K562 (cell line): ENCODE measurements around the gene FRMD3. TPM values are rescaled to one million over a fixed set of nuclear protein-coding genes. Genes with fewer than 3 reads are reported as not detected.

ENCODE experiments used
- ATAC-seq: fragments of 200-7000 bp; cut with Tn5 transposase; 3 replicates; pipeline ENCODE4 v1.9.1; 2020; ENCODE audit warnings: moderate library complexity
- BruUV-seq: library from RNA; stranded (reverse); fragments of 400-500 nt; replicated peaks from 2 replicates; lab custom pipeline; 2021; lab: Mats Ljungman, UMichigan
- CTCF ChIA-PET: fragments of 300-600 bp; formaldehyde crosslinking; extraction: SDS; loops from one replicate; lab custom pipeline; 2021; ENCODE audit warnings: low intra/inter-chr PET ratio; lab: Yijun Ruan, JAX
- POLR2A ChIA-PET: fragments of 300-600, 350-650 bp; sonication (Branson Sonifier 250); formaldehyde crosslinking; extraction: SDS; loops from one replicate; lab custom pipeline; 2021; ENCODE audit warnings: antibody characterized with exemption, inconsistent platforms; lab: Yijun Ruan, JAX
- DNase-seq, 4 experiments: peaks; one replicate each; pipeline versions ENCODE4 v3.0.0 to v3.0.0-alpha.2; 2011 to 2018; ENCODE audit warnings: low spot score in 3 of 4, mixed read lengths in 3 of 4; ENCODE audit errors: extremely low read depth in 1 of 4
- FAIRE-seq: peaks from 2 replicates; lab custom pipeline; 2011; peaks lifted over from hg19 to GRCh38; lab: Jason Lieb, UNC
- H2AFZ ChIP-seq: 2 replicates; pipeline ENCODE4 v1.6.0; 2011; ENCODE audit warnings: low read depth, low read length, control low read depth, inconsistent platforms
- H3K27ac ChIP-seq: fragments of 200-600 bp; 3 replicates; pipeline ENCODE4 v1.8.0; 2011; ENCODE audit warnings: low read depth, mild to moderate bottlenecking, control low read depth, inconsistent platforms, low read length, moderate library complexity, mixed read lengths; ENCODE audit errors: extremely low read depth
- H3K27me3 ChIP-seq, 2 experiments: fragments of 300-600 bp in 1 of 2; 2 replicates in 1 of 2; 3 replicates in 1 of 2; pipeline versions ENCODE4 v1.6.0 to v1.8.0; 2011; ENCODE audit warnings: inconsistent platforms in 2 of 2, low read length in 2 of 2, mild to moderate bottlenecking in 1 of 2, mixed read lengths in 1 of 2, moderate library complexity in 1 of 2; ENCODE audit not compliant: control insufficient read depth in 2 of 2, insufficient read depth in 2 of 2
- H3K36me3 ChIP-seq: fragments of 300-600 bp; 3 replicates; pipeline ENCODE4 v1.8.0; 2011; ENCODE audit warnings: mild to moderate bottlenecking, low read length, inconsistent platforms; ENCODE audit not compliant: control insufficient read depth, insufficient read depth
- H3K4me1 ChIP-seq, 2 experiments: fragments of 200-600 bp in 1 of 2; replicated peaks in 1 of 2; 2 replicates in 1 of 2; 3 replicates in 1 of 2; pipeline versions ENCODE4 v1.5.1 to v1.8.0; 2011; ENCODE audit warnings: inconsistent platforms in 2 of 2, low read length in 2 of 2, mild to moderate bottlenecking in 1 of 2, mixed read lengths in 1 of 2, moderate library complexity in 1 of 2; ENCODE audit not compliant: control insufficient read depth in 2 of 2, insufficient read depth in 2 of 2
- H3K4me2 ChIP-seq: 2 replicates; pipeline ENCODE4 v1.6.1; 2011; ENCODE audit warnings: low read length, control low read depth, inconsistent platforms, mixed read lengths; ENCODE audit not compliant: insufficient read depth
- H3K4me3 ChIP-seq: fragments of 200-600 bp; sonication (generic), shearing (Covaris generic); 2 replicates; pipeline ENCODE4 v1.5.1; 2016; ENCODE audit warnings: control low read depth, inconsistent platforms
- H3K79me2 ChIP-seq: fragments of 200-600 bp; 3 replicates; pipeline ENCODE4 v1.8.0; 2011; ENCODE audit warnings: low read length, inconsistent platforms; ENCODE audit not compliant: control insufficient read depth, insufficient read depth
- H3K9ac ChIP-seq, 2 experiments: 2 replicates each; pipeline versions ENCODE4 v1.6.0 to v1.6.1; 2011; ENCODE audit warnings: low read depth in 2 of 2, low read length in 2 of 2, control low read depth in 1 of 2, inconsistent platforms in 1 of 2, mild to moderate bottlenecking in 1 of 2, mixed read lengths in 1 of 2; ENCODE audit not compliant: insufficient read depth in 1 of 2
- H3K9me1 ChIP-seq: one replicate; pipeline ENCODE4 v1.6.0; 2011; ENCODE audit warnings: inconsistent platforms, mild to moderate bottlenecking, low read length, moderate library complexity; ENCODE audit not compliant: control insufficient read depth, insufficient read depth
- H3K9me3 ChIP-seq: replicated peaks from 2 replicates; pipeline ENCODE4 v1.5.1; 2011; ENCODE audit warnings: low read depth, low read length, inconsistent platforms; ENCODE audit not compliant: control insufficient read depth, insufficient read depth
- H4K20me1 ChIP-seq: replicated peaks from 2 replicates; pipeline ENCODE4 v1.6.1; 2011; ENCODE audit warnings: low read length, inconsistent platforms, mixed read lengths; ENCODE audit not compliant: control insufficient read depth, insufficient read depth
- CBX1 ChIP-seq: sonication (generic); IDR thresholded peaks from 2 replicates; pipeline ENCODE4 v1.6.1; 2016; ENCODE audit warnings: antibody characterized with exemption, low read depth, mild to moderate bottlenecking
- GATAD2A ChIP-seq: fragments of 450-650 bp; IDR thresholded peaks from 2 replicates; pipeline ENCODE4 v1.6.1; 2017
- HEY1 ChIP-seq: fragments of 250-450 bp; sonication (Bioruptor Pico); IDR thresholded peaks from 2 replicates; pipeline ENCODE4 v1.5.0; 2020; ENCODE audit warnings: mild to moderate bottlenecking, moderate library complexity, borderline replicate concordance
- RBBP5 ChIP-seq: fragments of 200-600 bp; sonication (generic); IDR thresholded peaks from 2 replicates; pipeline ENCODE4 v1.6.1; 2012; ENCODE audit warnings: borderline replicate concordance, mild to moderate bottlenecking, low read length, control low read depth, inconsistent platforms; ENCODE audit not compliant: insufficient read depth, poor library complexity, severe bottlenecking
- RFX1 ChIP-seq: fragments of 450-650 bp; IDR thresholded peaks from 2 replicates; pipeline ENCODE4 v1.6.1; 2016; ENCODE audit warnings: mild to moderate bottlenecking, moderate library complexity
- SAFB ChIP-seq: fragments of 200-400 bp; formaldehyde crosslinking; IDR thresholded peaks from 2 replicates; pipeline ENCODE4 v1.6.1; 2017; ENCODE audit warnings: low read depth, low read length, borderline replicate concordance
- SAP30 ChIP-seq: fragments of 200-600 bp; sonication (generic); IDR thresholded peaks from 2 replicates; pipeline ENCODE4 v1.6.1; 2012; ENCODE audit warnings: borderline replicate concordance, low read depth, mild to moderate bottlenecking, moderate library complexity, low read length, control low read depth, inconsistent platforms; ENCODE audit not compliant: insufficient read depth, poor library complexity, severe bottlenecking
- TFAM ChIP-seq: fragments of 250-450 bp; sonication (Bioruptor Pico); conservative IDR thresholded peaks from 2 replicates; pipeline ENCODE4 v1.5.0; 2021; ENCODE audit warnings: mild to moderate bottlenecking, moderate library complexity
- WGBS: fragments of 100-300 bp; shearing (Covaris generic); methylation state at CpG from one replicate; pipeline ENCODE4 v1.1.6; 2016; ENCODE audit warnings: low coverage, mixed read lengths; ENCODE audit not compliant: insufficient coverage; ENCODE audit errors: missing lambda C conversion rate; 5-methylcytosine and 5-hydroxymethylcytosine counted together
- in situ Hi-C: fragments of 300-500 bp; cut with MboI; formaldehyde crosslinking; loops from 4 replicates; pipeline ENCODE4 v1.15.0; 2018; ENCODE audit warnings: inconsistent platforms, mixed read lengths
- intact Hi-C: fragments of 100-400 bp; cut with micrococcal nuclease; formaldehyde crosslinking; loops from 2 replicates; pipeline ENCODE4 v1.14.2; 2022
- polyA plus RNA-seq, 8 experiments: library from polyadenylated mRNA; depleted of rRNA in 4 of 8; stranded (reverse) in 5 of 8; unstranded in 3 of 8; fragments of >200 nt; fragmentation: Nextera tagmentation in 2 of 8; fragmentation: Illumina TruSeq in 1 of 8; extraction: Ambion mirVana in 2 of 8; extraction: Trizol in 1 of 8; gene quantifications; 2 replicates each; pipeline versions ENCODE4 v1.2.1 to v1.2.3, GENCODE V29; 2011 to 2014; ENCODE audit warnings: inconsistent platforms in 1 of 8, missing spikeins in 1 of 8
- total RNA-seq, 7 experiments: library from RNA; depleted of rRNA in 6 of 7; stranded (reverse); fragments of >200 nt in 6 of 7; fragmentation: Illumina TruSeq in 2 of 7; extraction: Trizol in 2 of 7; gene quantifications; 2 replicates each; pipeline versions ENCODE4 v1.2.1 to v1.2.3, GENCODE V29; 2011 to 2021; ENCODE audit warnings: low replicate concordance in 1 of 7

FRMD3 gene
- total and polyA plus RNA-seq, 9 of the 15 experiments (the other 6 are each of a cell fraction or from before 2014, with no cell fraction given) = 0.09 to 0.51 (median 0.21) TPM

DNA sequence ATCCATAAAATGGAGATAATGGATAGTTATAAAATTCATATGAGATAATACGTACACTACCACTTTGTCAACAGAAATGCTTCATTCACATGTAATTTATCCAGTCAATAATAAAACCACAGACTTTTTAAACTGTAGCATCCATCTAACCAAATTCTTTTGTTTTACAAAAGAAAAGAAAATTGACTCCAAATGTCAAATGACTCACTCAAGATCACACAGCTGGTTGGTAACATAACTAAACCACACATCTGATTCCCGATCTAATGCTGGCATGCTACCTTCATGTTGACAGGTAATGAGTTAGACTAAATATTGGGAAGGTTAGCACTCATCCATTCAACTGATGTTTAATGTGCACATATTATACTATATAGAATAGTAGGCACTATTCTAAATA, 4.9 kb downstream of the FRMD3 start:
- H3K79me2 ChIP-seq = no peaks in the 10 kb centered on the region
- 0% methylated on average over 2 of the region's 2 CpGs for WGBS
- no peak overlapping the region for H3K4me2 ChIP-seq
- CTCF ChIA-PET = no interaction called here
- POLR2A ChIA-PET = no interaction called here
- DNase-seq (no peak), ATAC-seq (no peak)
- no peaks in the 10 kb centered on the region for H4K20me1 ChIP-seq
- H3K27ac ChIP-seq = no peak overlapping the region
- no peaks in the 10 kb centered on the region for H3K27me3 ChIP-seq
- no peak overlapping the region for H2AFZ ChIP-seq
- BruUV-seq = no TSS peak
- no peak overlapping the region for H3K9ac ChIP-seq
- intact Hi-C loops = no loop called here
- H3K9me3 ChIP-seq = no peaks in the 10 kb centered on the region
- no peaks in the 10 kb centered on the region for H3K9me1 ChIP-seq
- no peak overlapping the region for H3K4me3 ChIP-seq
- TF ChIP-seq HEY1 (CRISPR knock-in tag) (no peak), CBX1 (no peak), RBBP5 (no peak), RFX1 (no peak), SAP30 (no peak), GATAD2A (no peak), TFAM (CRISPR knock-in tag) (no peak), SAFB (no peak)
- TF ChIP-seq, all 486 proteins: peak for 0
- in situ Hi-C loops = no loop called here
- no peak for FAIRE-seq
- Histone ChIP-seq H3K36me3 (no peaks in the 10 kb centered on the region), H3K4me1 (no peaks in the 10 kb centered on the region)
